Mesendoderm (in vitro differentiated cells): ENCODE measurements around the gene WDR75.

Experiments
- DNase-seq: peaks from one replicate; pipeline ENCODE4 v3.0.0; 2013
- H2AK5ac ChIP-seq: 2 replicates; pipeline ENCODE4 v1.6.1; 2013; ENCODE audit warnings: low read length, inconsistent platforms
- H2BK120ac ChIP-seq: 2 replicates; pipeline ENCODE4 v1.6.1; 2013; ENCODE audit warnings: low read depth, mild to moderate bottlenecking, low read length, moderate library complexity, mixed read lengths
- H2BK15ac ChIP-seq: replicated peaks from 2 replicates; pipeline ENCODE4 v1.6.1; 2013; ENCODE audit warnings: low read depth, mild to moderate bottlenecking, moderate library complexity
- H2BK5ac ChIP-seq: 2 replicates; pipeline ENCODE4 v1.6.1; 2013; ENCODE audit warnings: low read length, inconsistent platforms
- H3K18ac ChIP-seq: 2 replicates; pipeline ENCODE4 v1.6.1; 2013; ENCODE audit warnings: mild to moderate bottlenecking, low read length, mixed read lengths
- H3K23ac ChIP-seq: one replicate; pipeline ENCODE4 v1.6.1; 2013; ENCODE audit warnings: low read length
- H3K27ac ChIP-seq: 2 replicates; pipeline ENCODE4 v1.5.1; 2013; ENCODE audit warnings: low read depth, mild to moderate bottlenecking, inconsistent platforms, low read length, moderate library complexity
- H3K27me3 ChIP-seq: 2 replicates; pipeline ENCODE4 v1.6.1; 2013; ENCODE audit warnings: low read length, control low read depth, mild to moderate bottlenecking, inconsistent platforms; ENCODE audit not compliant: insufficient read depth, poor library complexity
- H3K36me3 ChIP-seq: 2 replicates; pipeline ENCODE4 v1.6.1; 2013; ENCODE audit warnings: low read length, inconsistent platforms; ENCODE audit not compliant: control insufficient read depth, insufficient read depth
- H3K4ac ChIP-seq: one replicate; pipeline ENCODE4 v1.6.1; 2013; ENCODE audit warnings: low read depth, mild to moderate bottlenecking, low read length, moderate library complexity
- H3K4me1 ChIP-seq: 2 replicates; pipeline ENCODE4 v1.6.1; 2013; ENCODE audit warnings: low read depth, low read length, inconsistent platforms; ENCODE audit not compliant: control insufficient read depth
- H3K4me2 ChIP-seq: 2 replicates; pipeline ENCODE4 v1.6.1; 2013; ENCODE audit warnings: low read length
- H3K4me3 ChIP-seq: 2 replicates; pipeline ENCODE4 v1.5.1; 2013; ENCODE audit warnings: mild to moderate bottlenecking, low read length
- H3K56ac ChIP-seq: one replicate; pipeline ENCODE4 v1.6.1; 2013; ENCODE audit warnings: low read length
- H3K79me1 ChIP-seq: 2 replicates; pipeline ENCODE4 v1.6.1; 2013; ENCODE audit warnings: low read length, inconsistent platforms
- H3K79me2 ChIP-seq: 2 replicates; pipeline ENCODE4 v1.6.1; 2013; ENCODE audit warnings: mild to moderate bottlenecking, low read length; ENCODE audit not compliant: control insufficient read depth, insufficient read depth
- H3K9ac ChIP-seq: 2 replicates; pipeline ENCODE4 v1.6.1; 2013; ENCODE audit warnings: low read length, inconsistent platforms
- H4K5ac ChIP-seq: one replicate; pipeline ENCODE4 v1.6.1; 2013; ENCODE audit warnings: low read length
- H4K8ac ChIP-seq: one replicate; pipeline ENCODE4 v1.6.1; 2013; ENCODE audit warnings: low read depth, mild to moderate bottlenecking, control low read depth, low read length, moderate library complexity
- WGBS: extraction: QIAGEN DNeasy Blood & Tissue Kit; methylation state at CpG from one replicate; pipeline ENCODE4 v1.1.7; 2013; ENCODE audit warnings: low lambda C conversion rate, missing lambda C conversion rate; ENCODE audit not compliant: insufficient coverage; ENCODE audit errors: extremely low coverage; 5-methylcytosine and 5-hydroxymethylcytosine counted together

WDR75 gene

DNA sequence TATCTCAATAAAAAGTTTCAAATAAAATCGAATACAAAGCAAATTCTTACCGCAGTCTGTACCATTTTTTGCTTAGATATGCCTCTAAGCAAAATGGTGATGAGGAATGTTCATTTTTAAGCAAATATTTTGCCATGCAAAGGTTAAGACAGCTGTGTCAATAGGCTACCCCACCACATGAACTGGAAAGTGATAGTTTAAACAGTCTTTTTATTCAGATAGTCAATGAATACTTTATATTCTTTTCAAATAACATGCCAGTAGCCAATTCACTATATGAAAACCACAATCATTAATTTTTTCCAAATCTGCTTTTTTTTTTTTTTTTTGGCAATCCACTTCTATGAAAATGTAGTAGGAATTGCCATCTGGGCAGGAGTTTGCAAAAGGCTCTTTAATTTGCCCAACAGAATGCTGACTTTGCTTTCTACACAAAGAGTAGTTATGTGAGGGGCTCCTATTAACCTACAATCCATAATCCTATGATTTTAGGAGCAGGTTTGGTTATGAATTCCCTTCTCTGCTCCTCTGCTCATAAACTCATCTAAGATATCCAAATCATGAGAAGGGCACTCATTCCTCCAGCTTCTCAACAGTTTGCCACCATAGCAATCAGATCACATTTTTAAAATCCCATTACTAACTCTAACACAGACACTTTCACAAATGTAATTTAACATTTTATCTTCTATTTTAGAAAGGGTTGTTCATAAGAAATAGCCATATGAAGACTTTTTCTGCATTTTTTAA, 70.1 kb downstream of the WDR75 start:
- Histone ChIP-seq H3K79me2 (no peaks in the 10 kb centered on the region), H3K36me3 (no peaks in the 10 kb centered on the region), H4K8ac (no peak overlapping the region), H2AK5ac (no peak overlapping the region), H2BK120ac (no peak overlapping the region), H4K5ac (no peak overlapping the region), H2BK15ac (no peak overlapping the region), H3K23ac (no peak overlapping the region), H3K4me1 (peaks cover 1% of the 10 kb centered on the region), H3K18ac (no peak overlapping the region), H3K4ac (no peak overlapping the region), H3K27me3 (no peaks in the 10 kb centered on the region), H3K4me3 (no peak overlapping the region), H3K9ac (no peak overlapping the region), H2BK5ac (no peak overlapping the region), H3K56ac (no peak overlapping the region), H3K79me1 (no peaks in the 10 kb centered on the region), H3K4me2 (no peak overlapping the region), H3K27ac (no peak overlapping the region)
- no CpG with 5 or more reads among the region's 2 CpGs for WGBS
- DNase-seq = no peak

GRCh38 chr2:189511960-189512319, 70.7 kb downstream of the WDR75 start:
- Histone ChIP-seq H2BK15ac (no peak overlapping the region), H3K9ac (no peak overlapping the region), H3K23ac (no peak overlapping the region), H2BK120ac (no peak overlapping the region), H2AK5ac (no peak overlapping the region), H3K27me3 (no peaks in the 10 kb centered on the region), H4K8ac (no peak overlapping the region), H3K4me1 (no peaks in the 10 kb centered on the region), H2BK5ac (no peak overlapping the region), H4K5ac (no peak overlapping the region), H3K4me3 (no peak overlapping the region), H3K4ac (no peak overlapping the region), H3K56ac (no peak overlapping the region), H3K79me1 (no peaks in the 10 kb centered on the region), H3K79me2 (no peaks in the 10 kb centered on the region), H3K27ac (no peak overlapping the region), H3K18ac (no peak overlapping the region), H3K4me2 (no peak overlapping the region), H3K36me3 (no peaks in the 10 kb centered on the region)
- no peak for DNase-seq

- Histone ChIP-seq H3K4me3 (no peak overlapping the region), H2BK120ac (no peak overlapping the region), H3K18ac (no peak overlapping the region), H3K79me1 (no peaks in the 10 kb centered on the region), H2BK5ac (no peak overlapping the region), H3K9ac (no peak overlapping the region), H3K56ac (no peak overlapping the region), H4K8ac (no peak overlapping the region), H3K4me1 (no peaks in the 10 kb centered on the region), H4K5ac (no peak overlapping the region), H3K27ac (no peak overlapping the region), H3K27me3 (no peaks in the 10 kb centered on the region), H3K4ac (no peak overlapping the region), H3K79me2 (no peaks in the 10 kb centered on the region), H2BK15ac (no peak overlapping the region), H3K36me3 (no peaks in the 10 kb centered on the region), H3K23ac (no peak overlapping the region), H2AK5ac (no peak overlapping the region), H3K4me2 (no peak overlapping the region)
- no CpG with 5 or more reads among the region's 3 CpGs for WGBS
- no peak for DNase-seq
These were observed 71.6 kb downstream of the WDR75 start for GRCh38 chr2:189512879-189513278.

- no CpG with 5 or more reads among the region's 3 CpGs for WGBS
- H4K8ac ChIP-seq = no peak overlapping the region
- no peak overlapping the region for H3K9ac ChIP-seq
- DNase-seq = no peak
- H2BK5ac ChIP-seq = no peak overlapping the region
- no peak overlapping the region for H3K23ac ChIP-seq
- no peaks in the 10 kb centered on the region for H3K79me2 ChIP-seq
- H4K5ac ChIP-seq = no peak overlapping the region
- no peak overlapping the region for H3K27ac ChIP-seq
- H3K4me3 ChIP-seq = no peak overlapping the region
- H2BK120ac ChIP-seq = no peak overlapping the region
- H3K4me2 ChIP-seq = no peak overlapping the region
- H2BK15ac ChIP-seq = no peak overlapping the region
- H3K56ac ChIP-seq = no peak overlapping the region
- no peak overlapping the region for H2AK5ac ChIP-seq
- H3K27me3 ChIP-seq = no peaks in the 10 kb centered on the region
- H3K4ac ChIP-seq = no peak overlapping the region
- no peaks in the 10 kb centered on the region for H3K4me1 ChIP-seq
- H3K79me1 ChIP-seq = no peaks in the 10 kb centered on the region
- no peak overlapping the region for H3K18ac ChIP-seq
- H3K36me3 ChIP-seq = no peaks in the 10 kb centered on the region
These were observed 72.8 kb downstream of the WDR75 start for GRCh38 chr2:189514104-189514503.

DNA sequence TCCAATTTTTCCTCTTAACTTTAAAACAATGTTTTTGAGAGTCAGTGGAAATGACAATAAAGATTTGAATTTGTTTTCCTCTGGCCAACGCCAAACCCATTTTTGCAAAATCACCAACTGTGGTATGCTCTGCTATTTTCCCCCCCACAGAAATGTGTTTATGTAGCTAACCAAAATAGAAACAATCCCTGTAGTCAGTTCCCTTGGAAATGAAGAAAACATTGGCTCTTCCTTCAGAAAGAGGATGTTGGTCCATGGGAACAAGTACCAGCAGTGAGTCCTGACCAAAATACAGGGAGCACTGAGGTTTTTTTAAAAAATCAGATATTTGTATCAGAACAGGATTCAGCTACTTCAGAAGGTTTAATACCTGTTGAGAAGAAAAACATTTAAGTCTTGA, 74.0 kb downstream of the WDR75 start:
- Histone ChIP-seq H3K4me2 (no peak overlapping the region), H3K18ac (no peak overlapping the region), H2AK5ac (no peak overlapping the region), H3K27ac (no peak overlapping the region), H2BK5ac (no peak overlapping the region), H3K36me3 (no peaks in the 10 kb centered on the region), H3K4me3 (no peak overlapping the region), H3K4ac (no peak overlapping the region), H4K8ac (no peak overlapping the region), H3K23ac (no peak overlapping the region), H4K5ac (no peak overlapping the region), H3K79me2 (no peaks in the 10 kb centered on the region), H2BK15ac (no peak overlapping the region), H2BK120ac (no peak overlapping the region), H3K9ac (no peak overlapping the region), H3K4me1 (peaks cover 2% of the 10 kb centered on the region), H3K27me3 (no peaks in the 10 kb centered on the region), H3K56ac (no peak overlapping the region), H3K79me1 (no peaks in the 10 kb centered on the region)
- WGBS = no CpG with 5 or more reads among the region's 1 CpG
- DNase-seq = no peak

- no peak overlapping the region for H3K4me3 ChIP-seq
- H4K5ac ChIP-seq = no peak overlapping the region
- no peak overlapping the region for H3K56ac ChIP-seq
- no peaks in the 10 kb centered on the region for H3K79me1 ChIP-seq
- H3K27ac ChIP-seq = no peak overlapping the region
- no peaks in the 10 kb centered on the region for H3K36me3 ChIP-seq
- no peak overlapping the region for H3K23ac ChIP-seq
- no peak overlapping the region for H2BK15ac ChIP-seq
- H2AK5ac ChIP-seq = no peak overlapping the region
- peaks cover 2% of the 10 kb centered on the region for H3K4me1 ChIP-seq
- H3K18ac ChIP-seq = no peak overlapping the region
- H3K4ac ChIP-seq = no peak overlapping the region
- no peak for DNase-seq
- no peak overlapping the region for H3K9ac ChIP-seq
- no CpG with 5 or more reads among the region's 3 CpGs for WGBS
- no peak overlapping the region for H2BK120ac ChIP-seq
- no peak overlapping the region for H4K8ac ChIP-seq
- H2BK5ac ChIP-seq = no peak overlapping the region
- no peak overlapping the region for H3K4me2 ChIP-seq
- no peaks in the 10 kb centered on the region for H3K27me3 ChIP-seq
- no peaks in the 10 kb centered on the region for H3K79me2 ChIP-seq
These were observed 75.3 kb downstream of the WDR75 start for GRCh38 chr2:189516546-189516945.
